H9 (cell line): Measurements from ENCODE around the gene APOA4. TPM values are rescaled to one million over a fixed set of nuclear protein-coding genes. Genes with fewer than 3 reads are reported as not detected.

Source experiments
- DNase-seq: peaks from one replicate; pipeline ENCODE4 v3.0.0-alpha.2; 2017
- H2AFZ ChIP-seq: one replicate; pipeline ENCODE4 v1.6.1; 2013; ENCODE audit warnings: mild to moderate bottlenecking, low read length, control low read depth, moderate library complexity
- H2AK5ac ChIP-seq: 2 replicates; pipeline ENCODE4 v1.6.1; 2013; ENCODE audit warnings: low read length, control low read depth, mixed read lengths; ENCODE audit not compliant: insufficient read length
- H2BK120ac ChIP-seq: one replicate; pipeline ENCODE4 v1.6.1; 2013; ENCODE audit warnings: low read depth, mild to moderate bottlenecking, low read length, control low read depth, inconsistent platforms; ENCODE audit not compliant: poor library complexity, severe bottlenecking
- H2BK12ac ChIP-seq: 2 replicates; pipeline ENCODE4 v1.6.1; 2013; ENCODE audit warnings: low read length, control low read depth, mixed read lengths, low read depth; ENCODE audit not compliant: insufficient read length
- H2BK15ac ChIP-seq: 2 replicates; pipeline ENCODE4 v1.6.1; 2013; ENCODE audit warnings: low read depth, low read length, control low read depth
- H2BK20ac ChIP-seq: one replicate; pipeline ENCODE4 v1.6.1; 2013; ENCODE audit warnings: low read depth, mild to moderate bottlenecking, low read length, control low read depth, inconsistent platforms; ENCODE audit not compliant: poor library complexity, severe bottlenecking
- H2BK5ac ChIP-seq: 2 replicates; pipeline ENCODE4 v1.6.1; 2013; ENCODE audit warnings: low read length, control low read depth, mixed read lengths; ENCODE audit not compliant: insufficient read length
- H3K14ac ChIP-seq: 2 replicates; pipeline ENCODE4 v1.6.1; 2013; ENCODE audit warnings: low read length, control low read depth; ENCODE audit not compliant: insufficient read depth
- H3K18ac ChIP-seq: 2 replicates; pipeline ENCODE4 v1.6.1; 2013; ENCODE audit warnings: low read depth, mild to moderate bottlenecking, mixed read lengths, low read length, control low read depth; ENCODE audit not compliant: insufficient read length
- H3K23ac ChIP-seq: 2 replicates; pipeline ENCODE4 v1.6.1; 2013; ENCODE audit warnings: low read length, control low read depth, mixed read lengths, low read depth; ENCODE audit not compliant: insufficient read length
- H3K23me2 ChIP-seq: 2 replicates; pipeline ENCODE4 v1.6.1; 2013; ENCODE audit warnings: low read depth, mild to moderate bottlenecking, mixed read lengths, low read length, control low read depth; ENCODE audit not compliant: insufficient read length, poor library complexity, severe bottlenecking
- H3K27ac ChIP-seq: 2 replicates; pipeline ENCODE4 v1.5.1; 2013; ENCODE audit warnings: low read length, control low read depth, mixed read lengths, low read depth; ENCODE audit not compliant: insufficient read length
- H3K27me3 ChIP-seq: 2 replicates; pipeline ENCODE4 v1.6.1; 2013; ENCODE audit warnings: low read length, control low read depth, inconsistent platforms; ENCODE audit not compliant: insufficient read depth
- H3K4ac ChIP-seq: 2 replicates; pipeline ENCODE4 v1.6.1; 2013; ENCODE audit warnings: low read depth, mild to moderate bottlenecking, control low read depth, inconsistent platforms, low read length, moderate library complexity
- H3K4me1 ChIP-seq: 2 replicates; pipeline ENCODE4 v1.6.1; 2013; ENCODE audit warnings: low read length, control low read depth, inconsistent platforms; ENCODE audit not compliant: insufficient read depth
- H3K4me2 ChIP-seq: 2 replicates; pipeline ENCODE4 v1.6.1; 2013; ENCODE audit warnings: low read length, control low read depth, mixed read lengths; ENCODE audit not compliant: insufficient read length, insufficient read depth
- H3K56ac ChIP-seq: 2 replicates; pipeline ENCODE4 v1.6.1; 2013; ENCODE audit warnings: low read depth, mild to moderate bottlenecking, mixed read lengths, low read length, control low read depth; ENCODE audit not compliant: insufficient read length
- H3K79me1 ChIP-seq: 2 replicates; pipeline ENCODE4 v1.6.1; 2013; ENCODE audit warnings: low read depth, mild to moderate bottlenecking, moderate library complexity, low read length, control low read depth, inconsistent platforms; ENCODE audit not compliant: insufficient read depth, poor library complexity, severe bottlenecking
- H3K79me2 ChIP-seq: 2 replicates; pipeline ENCODE4 v1.6.1; 2013; ENCODE audit warnings: low read length, control low read depth, inconsistent platforms; ENCODE audit not compliant: insufficient read depth
- H3K9ac ChIP-seq: 2 replicates; pipeline ENCODE4 v1.6.1; 2013; ENCODE audit warnings: low read length, control low read depth, mixed read lengths; ENCODE audit not compliant: insufficient read length; ENCODE audit errors: extremely low read depth
- H3K9me3 ChIP-seq: one replicate; pipeline ENCODE4 v1.6.1; 2013; ENCODE audit warnings: low read depth, low read length, inconsistent platforms; ENCODE audit not compliant: control insufficient read depth
- H3T11ph ChIP-seq: one replicate; pipeline ENCODE4 v1.6.1; 2013; ENCODE audit warnings: mild to moderate bottlenecking, low read length, control low read depth, inconsistent platforms
- H4K20me1 ChIP-seq: one replicate; pipeline ENCODE4 v1.6.1; 2013; ENCODE audit not compliant: control insufficient read depth, insufficient read length, insufficient read depth
- H4K5ac ChIP-seq: 2 replicates; pipeline ENCODE4 v1.6.1; 2013; ENCODE audit warnings: low read depth, mild to moderate bottlenecking, mixed read lengths, low read length, control low read depth; ENCODE audit not compliant: insufficient read length
- H4K8ac ChIP-seq: replicated peaks from 2 replicates; pipeline ENCODE4 v1.6.1; 2013; ENCODE audit warnings: low read length, control low read depth, mixed read lengths, low read depth; ENCODE audit not compliant: insufficient read length
- H4K91ac ChIP-seq: 2 replicates; pipeline ENCODE4 v1.6.1; 2013; ENCODE audit warnings: low read depth, mild to moderate bottlenecking, moderate library complexity, mixed read lengths, low read length, control low read depth; ENCODE audit not compliant: insufficient read length
- H3K27ac Mint-ChIP-seq, 3 experiments: 2 replicates in 2 of 3; 3 replicates in 1 of 3; pipeline ENCODE4 v1.8.0; 2020 to 2021; ENCODE audit warnings: mixed read lengths in 3 of 3, mild to moderate bottlenecking in 1 of 3, moderate library complexity in 1 of 3
- H3K27me3 Mint-ChIP-seq: 2 replicates; pipeline ENCODE4 v1.8.0; 2021; ENCODE audit warnings: low read depth, mild to moderate bottlenecking, moderate library complexity, mixed read lengths
- H3K36me3 Mint-ChIP-seq, 3 experiments: 2 replicates in 2 of 3; 3 replicates in 1 of 3; pipeline ENCODE4 v1.8.0; 2020 to 2021; ENCODE audit warnings: low read depth in 3 of 3, mixed read lengths in 3 of 3; ENCODE audit not compliant: insufficient read depth in 1 of 3
- H3K4me1 Mint-ChIP-seq, 2 experiments: 2 replicates each; pipeline ENCODE4 v1.8.0; 2020; ENCODE audit warnings: mixed read lengths in 2 of 2
- H3K4me3 Mint-ChIP-seq, 2 experiments: 2 replicates in 1 of 2; 3 replicates in 1 of 2; pipeline ENCODE4 v1.8.0; 2020 to 2021; ENCODE audit warnings: mild to moderate bottlenecking in 2 of 2, mixed read lengths in 2 of 2, moderate library complexity in 1 of 2
- H3K9me3 Mint-ChIP-seq, 2 experiments: 2 replicates in 1 of 2; 3 replicates in 1 of 2; pipeline ENCODE4 v1.8.0; 2020; ENCODE audit warnings: mild to moderate bottlenecking in 2 of 2, mixed read lengths in 2 of 2, moderate library complexity in 1 of 2
- WGBS: extraction: QIAGEN DNeasy Blood & Tissue Kit; methylation state at CpG from one replicate; pipeline ENCODE4 v1.1.7; 2013; ENCODE audit warnings: missing lambda C conversion rate, low lambda C conversion rate, mixed read lengths; ENCODE audit not compliant: insufficient read length; ENCODE audit errors: extremely low coverage; 5-methylcytosine and 5-hydroxymethylcytosine counted together
- total RNA-seq: library from RNA; stranded (reverse); gene quantifications from 2 replicates; pipeline ENCODE4 v1.2.1, GENCODE V29; 2021
- TF ChIP-seq, protein P1 (sequence below): fragments of 200-600 bp; sonication (generic); conservative IDR thresholded peaks from 3 replicates; pipeline ENCODE4 v1.8.0; 2021; ENCODE audit warnings: antibody characterized with exemption, mild to moderate bottlenecking

The APOA4 gene
- total RNA-seq, 1 experiment from 2014 or later: not detected

DNA sequence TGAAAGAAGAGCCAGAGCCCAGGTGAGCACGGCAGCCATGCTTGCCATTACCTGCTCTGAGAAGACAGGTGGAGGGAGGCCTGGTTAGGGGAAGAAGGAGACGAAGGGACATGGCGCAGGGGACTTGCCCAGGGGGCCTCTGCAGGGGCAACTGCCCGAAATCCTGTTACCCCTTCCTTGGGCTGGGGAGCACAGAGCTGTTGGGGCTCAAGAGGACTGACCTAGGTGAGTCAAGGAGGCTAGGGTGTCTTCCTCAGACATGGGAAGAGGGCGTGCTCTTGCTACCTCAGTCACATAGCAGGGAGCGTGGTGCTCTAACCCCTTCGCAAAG is 31.3 kb downstream of the APOA4 start, which contains the start of gene APOA5:
Gene APOA5, minus strand, starts transcription at position 67 of the 331 bp plus-strand sequence. Its CDS starts 19 bp downstream, at position 48.
- TF ChIP-seq, protein P1, sequence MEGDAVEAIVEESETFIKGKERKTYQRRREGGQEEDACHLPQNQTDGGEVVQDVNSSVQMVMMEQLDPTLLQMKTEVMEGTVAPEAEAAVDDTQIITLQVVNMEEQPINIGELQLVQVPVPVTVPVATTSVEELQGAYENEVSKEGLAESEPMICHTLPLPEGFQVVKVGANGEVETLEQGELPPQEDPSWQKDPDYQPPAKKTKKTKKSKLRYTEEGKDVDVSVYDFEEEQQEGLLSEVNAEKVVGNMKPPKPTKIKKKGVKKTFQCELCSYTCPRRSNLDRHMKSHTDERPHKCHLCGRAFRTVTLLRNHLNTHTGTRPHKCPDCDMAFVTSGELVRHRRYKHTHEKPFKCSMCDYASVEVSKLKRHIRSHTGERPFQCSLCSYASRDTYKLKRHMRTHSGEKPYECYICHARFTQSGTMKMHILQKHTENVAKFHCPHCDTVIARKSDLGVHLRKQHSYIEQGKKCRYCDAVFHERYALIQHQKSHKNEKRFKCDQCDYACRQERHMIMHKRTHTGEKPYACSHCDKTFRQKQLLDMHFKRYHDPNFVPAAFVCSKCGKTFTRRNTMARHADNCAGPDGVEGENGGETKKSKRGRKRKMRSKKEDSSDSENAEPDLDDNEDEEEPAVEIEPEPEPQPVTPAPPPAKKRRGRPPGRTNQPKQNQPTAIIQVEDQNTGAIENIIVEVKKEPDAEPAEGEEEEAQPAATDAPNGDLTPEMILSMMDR: no peak
- Histone ChIP-seq H3K23me2 (peaks cover 13% of the 10 kb centered on the region), H2BK15ac (no peak within 1 kb of the TSS; the same call in 1 of the 2 replicates), H3K18ac (peak within 1 kb of the TSS; percentile 63), H4K8ac (no peak within 1 kb of the TSS), H4K20me1 (no peaks in the 10 kb centered on the region), H3K4me1 (no peaks in the 10 kb centered on the region; the same call in 1 of the 2 replicates), H3K4ac (no peak within 1 kb of the TSS), H3K9me3 (no peaks in the 10 kb centered on the region), H4K5ac (no peak within 1 kb of the TSS), H3K27ac (no peak within 1 kb of the TSS), H2AFZ (no peak within 1 kb of the TSS), H3K14ac (peak within 1 kb of the TSS; percentile 39; the same call in 1 of the 2 replicates), H2BK5ac (no peak within 1 kb of the TSS), H2AK5ac (no peak within 1 kb of the TSS), H3K79me1 (peaks cover 4% of the 10 kb centered on the region), H3K27me3 (no peaks in the 10 kb centered on the region; the same call in 1 of the 2 replicates), H2BK12ac (no peak within 1 kb of the TSS), H4K91ac (no peak within 1 kb of the TSS), H3K4me2 (no peak within 1 kb of the TSS), H2BK20ac (no peak within 1 kb of the TSS), H3K56ac (no peak within 1 kb of the TSS), H3K79me2 (peaks cover 2% of the 10 kb centered on the region; the same call in 1 of the 2 replicates), H3K23ac (no peak within 1 kb of the TSS), H3K9ac (no peak within 1 kb of the TSS), H2BK120ac (no peak within 1 kb of the TSS), H3T11ph (no peak within 1 kb of the TSS)
- WGBS: no CpG with 5 or more reads among the region's 7 CpGs
- Mint-ChIP-seq H3K4me3 (no peak within 1 kb of the TSS; a peak in 1 of 5 replicates), H3K4me1 (peaks cover 19 to 30% of the 10 kb centered on the region in 2 experiments), H3K36me3 (peaks cover 5 to 6% (median 5%) of the 10 kb centered on the region in 3 experiments; a peak in 5 of 7 replicates), H3K27me3 (peaks cover 22% of the 10 kb centered on the region), H3K9me3 (no peaks in the 10 kb centered on the region), H3K27ac (no peak within 1 kb of the TSS)
- no peak for DNase-seq
